Measurements from ENCODE around the gene LCLAT1.

DNA sequence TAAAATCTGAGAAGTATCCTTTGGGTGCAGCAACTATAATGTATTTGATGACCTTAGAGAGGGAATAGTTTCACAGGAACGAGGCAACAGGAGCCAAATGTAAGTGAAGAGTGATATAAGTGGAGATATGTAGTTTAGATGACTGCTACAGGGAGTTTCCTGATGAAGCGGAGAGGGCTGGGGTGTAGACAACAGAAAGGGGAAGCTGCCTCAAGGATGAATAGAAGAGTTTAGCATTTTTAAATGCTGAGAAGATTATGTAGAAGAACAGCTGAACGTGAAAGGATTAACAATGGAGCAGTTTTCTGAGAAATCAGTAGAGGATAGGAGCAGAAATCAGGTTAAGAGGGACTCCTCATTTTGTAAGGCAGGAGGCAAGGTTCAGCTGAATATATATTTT lies 133.3 kb downstream of the LCLAT1 start:
- TF ChIP-seq GABPA (IDR thresholded peaks at IDR 0.05 in 1 of 2, conservative IDR thresholded peaks at IDR 0.05 in 1 of 2) (no peak), YY1 (IDR thresholded peaks at IDR 0.05) (no peak), SP1 (IDR thresholded peaks at IDR 0.05) (no peak)
- TF ChIP-seq, protein P1, sequence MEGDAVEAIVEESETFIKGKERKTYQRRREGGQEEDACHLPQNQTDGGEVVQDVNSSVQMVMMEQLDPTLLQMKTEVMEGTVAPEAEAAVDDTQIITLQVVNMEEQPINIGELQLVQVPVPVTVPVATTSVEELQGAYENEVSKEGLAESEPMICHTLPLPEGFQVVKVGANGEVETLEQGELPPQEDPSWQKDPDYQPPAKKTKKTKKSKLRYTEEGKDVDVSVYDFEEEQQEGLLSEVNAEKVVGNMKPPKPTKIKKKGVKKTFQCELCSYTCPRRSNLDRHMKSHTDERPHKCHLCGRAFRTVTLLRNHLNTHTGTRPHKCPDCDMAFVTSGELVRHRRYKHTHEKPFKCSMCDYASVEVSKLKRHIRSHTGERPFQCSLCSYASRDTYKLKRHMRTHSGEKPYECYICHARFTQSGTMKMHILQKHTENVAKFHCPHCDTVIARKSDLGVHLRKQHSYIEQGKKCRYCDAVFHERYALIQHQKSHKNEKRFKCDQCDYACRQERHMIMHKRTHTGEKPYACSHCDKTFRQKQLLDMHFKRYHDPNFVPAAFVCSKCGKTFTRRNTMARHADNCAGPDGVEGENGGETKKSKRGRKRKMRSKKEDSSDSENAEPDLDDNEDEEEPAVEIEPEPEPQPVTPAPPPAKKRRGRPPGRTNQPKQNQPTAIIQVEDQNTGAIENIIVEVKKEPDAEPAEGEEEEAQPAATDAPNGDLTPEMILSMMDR (IDR thresholded peaks at IDR 0.05; ENCODE audit: low read depth, low read length, missing input control), result no peak
- TF ChIP-seq, protein P2, sequence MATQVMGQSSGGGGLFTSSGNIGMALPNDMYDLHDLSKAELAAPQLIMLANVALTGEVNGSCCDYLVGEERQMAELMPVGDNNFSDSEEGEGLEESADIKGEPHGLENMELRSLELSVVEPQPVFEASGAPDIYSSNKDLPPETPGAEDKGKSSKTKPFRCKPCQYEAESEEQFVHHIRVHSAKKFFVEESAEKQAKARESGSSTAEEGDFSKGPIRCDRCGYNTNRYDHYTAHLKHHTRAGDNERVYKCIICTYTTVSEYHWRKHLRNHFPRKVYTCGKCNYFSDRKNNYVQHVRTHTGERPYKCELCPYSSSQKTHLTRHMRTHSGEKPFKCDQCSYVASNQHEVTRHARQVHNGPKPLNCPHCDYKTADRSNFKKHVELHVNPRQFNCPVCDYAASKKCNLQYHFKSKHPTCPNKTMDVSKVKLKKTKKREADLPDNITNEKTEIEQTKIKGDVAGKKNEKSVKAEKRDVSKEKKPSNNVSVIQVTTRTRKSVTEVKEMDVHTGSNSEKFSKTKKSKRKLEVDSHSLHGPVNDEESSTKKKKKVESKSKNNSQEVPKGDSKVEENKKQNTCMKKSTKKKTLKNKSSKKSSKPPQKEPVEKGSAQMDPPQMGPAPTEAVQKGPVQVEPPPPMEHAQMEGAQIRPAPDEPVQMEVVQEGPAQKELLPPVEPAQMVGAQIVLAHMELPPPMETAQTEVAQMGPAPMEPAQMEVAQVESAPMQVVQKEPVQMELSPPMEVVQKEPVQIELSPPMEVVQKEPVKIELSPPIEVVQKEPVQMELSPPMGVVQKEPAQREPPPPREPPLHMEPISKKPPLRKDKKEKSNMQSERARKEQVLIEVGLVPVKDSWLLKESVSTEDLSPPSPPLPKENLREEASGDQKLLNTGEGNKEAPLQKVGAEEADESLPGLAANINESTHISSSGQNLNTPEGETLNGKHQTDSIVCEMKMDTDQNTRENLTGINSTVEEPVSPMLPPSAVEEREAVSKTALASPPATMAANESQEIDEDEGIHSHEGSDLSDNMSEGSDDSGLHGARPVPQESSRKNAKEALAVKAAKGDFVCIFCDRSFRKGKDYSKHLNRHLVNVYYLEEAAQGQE (IDR thresholded peaks at IDR 0.05), result no peak
